ENCODE results near the gene TRIM25. TPM values are rescaled to one million over a fixed set of nuclear protein-coding genes. Genes with fewer than 3 reads are reported as not detected.

TRIM25 gene
- total RNA-seq, 4 donors from 2014 or later: 17.4 to 80.0 (median 35.0) TPM

GRCh38 chr17:56937687-56938086 lies 23.8 kb upstream of the TRIM25 start:
- Histone ChIP-seq H3K27ac (peak overlapping the region in 1 of 2 donors; percentile 32), H3K4me1 (no peaks in the 10 kb centered on the region), H3K36me3 (no peaks in the 10 kb centered on the region), H3K27me3 (no peaks in the 10 kb centered on the region), H3K9me3 (no peaks in the 10 kb centered on the region), H3K4me3 (no peak overlapping the region)
- TF ChIP-seq POLR2A (IDR thresholded peaks at IDR 0.05) (no peak), CTCF (IDR thresholded peaks at IDR 0.05) (no peak)
- intact Hi-C loops (cut with DNase I; ENCODE audit: low total_unique reads): no loop called here
- DNase-seq: no peak

GRCh38 chr17:56936697-56937322 lies 23.0 kb upstream of the TRIM25 start:
- no peaks in the 10 kb centered on the region for H3K4me1 ChIP-seq
- no peak for DNase-seq
- no peaks in the 10 kb centered on the region for H3K27me3 ChIP-seq
- H3K36me3 ChIP-seq: no peaks in the 10 kb centered on the region
- TF ChIP-seq POLR2A (IDR thresholded peaks at IDR 0.05) (no peak), CTCF (IDR thresholded peaks at IDR 0.05) (no peak)
- H3K27ac ChIP-seq: peak overlapping the region in 1 of 2 donors; percentile 32
- intact Hi-C loops (cut with DNase I; ENCODE audit: low total_unique reads): no loop called here
- no peaks in the 10 kb centered on the region for H3K9me3 ChIP-seq
- H3K4me3 ChIP-seq: no peak overlapping the region

- TF ChIP-seq POLR2A (IDR thresholded peaks at IDR 0.05) (no peak), CTCF (IDR thresholded peaks at IDR 0.05) (no peak)
- no peak for DNase-seq
- no peak overlapping the region for H3K4me3 ChIP-seq
- H3K9me3 ChIP-seq: no peaks in the 10 kb centered on the region
- intact Hi-C loops (cut with DNase I; ENCODE audit: low total_unique reads): no loop called here
- no peaks in the 10 kb centered on the region for H3K27me3 ChIP-seq
- H3K4me1 ChIP-seq: no peaks in the 10 kb centered on the region
- H3K36me3 ChIP-seq: no peaks in the 10 kb centered on the region
- H3K27ac ChIP-seq: no peak overlapping the region
These were observed 21.6 kb upstream of the TRIM25 start for GRCh38 chr17:56935461-56935860.

GRCh38 chr17:56934280-56934679 lies 20.4 kb upstream of the TRIM25 start:
- Histone ChIP-seq H3K9me3 (no peaks in the 10 kb centered on the region), H3K4me1 (no peaks in the 10 kb centered on the region), H3K27me3 (no peaks in the 10 kb centered on the region), H3K27ac (no peak overlapping the region), H3K4me3 (no peak overlapping the region), H3K36me3 (no peaks in the 10 kb centered on the region)
- no peak for TF ChIP-seq CTCF (IDR thresholded peaks at IDR 0.05)
- no peak for TF ChIP-seq POLR2A (IDR thresholded peaks at IDR 0.05)
- intact Hi-C loops (cut with DNase I; ENCODE audit: low total_unique reads): no loop called here
- DNase-seq: no peak

- intact Hi-C loops (cut with DNase I; ENCODE audit: low total_unique reads): no loop called here
- H3K27ac ChIP-seq: no peak overlapping the region
- DNase-seq: no peak
- H3K27me3 ChIP-seq: no peaks in the 10 kb centered on the region
- no peak overlapping the region for H3K4me3 ChIP-seq
- H3K9me3 ChIP-seq: no peaks in the 10 kb centered on the region
- H3K36me3 ChIP-seq: no peaks in the 10 kb centered on the region
- no peaks in the 10 kb centered on the region for H3K4me1 ChIP-seq
- no peak for TF ChIP-seq CTCF (IDR thresholded peaks at IDR 0.05)
- no peak for TF ChIP-seq POLR2A (IDR thresholded peaks at IDR 0.05)
These were observed 20.0 kb upstream of the TRIM25 start for GRCh38 chr17:56933868-56934267.
